ENCODE measurements around the gene MED15. TPM values are rescaled to one million over a fixed set of nuclear protein-coding genes. Genes with fewer than 3 reads are reported as not detected.

The MED15 gene
- total RNA-seq, 1 donor from 2014 or later, result 105 TPM

DNA sequence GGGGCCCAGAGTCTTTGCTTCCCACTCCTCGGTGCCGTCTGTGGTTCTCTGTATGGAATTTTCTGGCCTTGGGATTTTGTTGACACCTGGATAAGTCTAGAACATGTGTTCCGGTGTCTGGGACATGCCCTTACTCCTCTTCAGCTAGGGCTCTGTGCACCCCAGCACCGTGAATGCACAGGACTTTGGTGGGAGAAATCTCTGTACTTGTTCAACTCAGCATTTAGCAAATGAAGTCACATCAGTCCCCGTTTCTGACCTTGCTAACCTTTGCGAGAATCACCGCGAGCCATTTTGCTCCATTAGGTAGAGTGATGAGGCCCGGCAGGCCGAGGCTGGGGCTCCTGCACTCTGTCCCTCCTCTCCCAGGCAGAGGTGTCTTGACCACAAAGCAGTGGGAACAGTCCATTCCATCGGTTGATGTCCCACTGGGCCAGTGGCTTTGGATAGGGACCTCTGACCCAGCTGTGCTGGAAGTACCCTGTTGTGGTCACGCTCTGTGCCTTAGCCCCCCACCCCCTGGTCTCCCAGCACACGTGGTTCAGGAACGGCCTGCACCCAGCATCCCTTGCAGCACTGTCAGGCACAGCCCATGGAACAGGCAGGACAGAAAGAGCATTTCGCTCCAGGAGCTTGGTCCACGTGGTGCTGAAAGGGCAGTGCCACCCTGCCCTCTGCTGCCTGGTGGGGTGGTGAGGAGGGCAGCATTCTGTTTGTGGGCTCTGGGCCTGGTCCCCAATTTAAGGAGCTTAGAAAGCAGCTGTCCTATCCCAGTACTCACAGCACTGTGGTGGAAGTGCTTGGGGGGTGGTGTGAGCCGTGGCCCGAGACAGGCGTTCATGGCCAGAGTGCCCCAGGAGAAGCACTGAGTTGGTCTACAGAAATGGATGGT, 73.4 kb downstream of the MED15 start:
- Histone ChIP-seq H3K9me3 (no peaks in the 10 kb centered on the region), H3K27me3 (ENCODE audit: low read depth) (no peaks in the 10 kb centered on the region), H3K4me1 (peaks cover 34% of the 10 kb centered on the region), H3K36me3 (peaks cover 94% of the 10 kb centered on the region), H3K4me3 (no peak overlapping the region), H3K27ac (no peak overlapping the region)
- ATAC-seq, result no peak
- DNase-seq, result no peak
- intact Hi-C loops (cut with DNase I), result no loop called here
- TF ChIP-seq CTCF (IDR thresholded peaks at IDR 0.05), result no peak

DNA sequence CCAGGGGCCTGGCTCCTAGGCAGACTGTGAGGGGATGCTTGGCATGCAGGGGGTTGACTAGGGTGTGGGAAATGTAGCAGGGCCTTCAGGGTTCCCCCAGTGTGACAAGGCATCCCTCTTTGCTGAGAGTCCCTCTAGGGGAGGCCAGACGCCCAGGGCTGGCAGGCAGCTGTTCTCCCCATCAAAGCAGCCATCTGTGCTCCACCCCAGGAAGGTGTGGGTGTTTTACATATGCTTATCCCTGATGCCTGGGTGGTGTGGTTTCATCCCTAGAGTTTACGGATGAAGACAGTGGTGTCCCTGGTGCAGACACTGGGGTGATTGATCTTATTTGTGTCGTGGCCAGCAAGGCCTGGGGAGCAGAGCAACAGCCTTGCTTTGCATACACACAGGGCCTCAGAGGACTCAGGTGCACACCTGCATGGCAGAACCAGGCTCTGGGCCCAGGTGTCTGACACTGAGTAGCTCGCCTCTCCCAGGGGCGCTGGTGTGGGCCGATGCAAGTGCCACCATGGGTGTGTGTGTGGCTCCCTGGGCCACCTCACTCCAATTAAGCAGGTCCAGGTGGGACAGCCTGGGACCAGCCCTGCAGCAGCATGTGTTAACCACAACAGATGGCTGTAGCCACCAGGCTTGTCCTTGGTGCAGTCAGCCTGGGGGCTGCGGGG, 74.2 kb downstream of the MED15 start:
- DNase-seq (peak; percentile 38), ATAC-seq (no peak)
- intact Hi-C loops (cut with DNase I), result no loop called here
- Histone ChIP-seq H3K36me3 (peaks cover 94% of the 10 kb centered on the region), H3K4me3 (no peak overlapping the region), H3K9me3 (no peaks in the 10 kb centered on the region), H3K27me3 (ENCODE audit: low read depth) (no peaks in the 10 kb centered on the region), H3K4me1 (peaks cover 29% of the 10 kb centered on the region), H3K27ac (no peak overlapping the region)
- TF ChIP-seq CTCF (IDR thresholded peaks at IDR 0.05), result no peak

GRCh38 chr22:20582171-20582511, 74.7 kb downstream of the MED15 start:
- H3K4me3 ChIP-seq, result no peak overlapping the region
- H3K9me3 ChIP-seq, result no peaks in the 10 kb centered on the region
- peaks cover 94% of the 10 kb centered on the region for H3K36me3 ChIP-seq
- no peaks in the 10 kb centered on the region for H3K27me3 ChIP-seq (ENCODE audit: low read depth)
- no peak overlapping the region for H3K27ac ChIP-seq
- DNase-seq, result peak; percentile 42
- H3K4me1 ChIP-seq, result peaks cover 24% of the 10 kb centered on the region
- no peak for TF ChIP-seq CTCF (IDR thresholded peaks at IDR 0.05)
- no peak for ATAC-seq
- intact Hi-C loops (cut with DNase I), result no loop called here

DNA sequence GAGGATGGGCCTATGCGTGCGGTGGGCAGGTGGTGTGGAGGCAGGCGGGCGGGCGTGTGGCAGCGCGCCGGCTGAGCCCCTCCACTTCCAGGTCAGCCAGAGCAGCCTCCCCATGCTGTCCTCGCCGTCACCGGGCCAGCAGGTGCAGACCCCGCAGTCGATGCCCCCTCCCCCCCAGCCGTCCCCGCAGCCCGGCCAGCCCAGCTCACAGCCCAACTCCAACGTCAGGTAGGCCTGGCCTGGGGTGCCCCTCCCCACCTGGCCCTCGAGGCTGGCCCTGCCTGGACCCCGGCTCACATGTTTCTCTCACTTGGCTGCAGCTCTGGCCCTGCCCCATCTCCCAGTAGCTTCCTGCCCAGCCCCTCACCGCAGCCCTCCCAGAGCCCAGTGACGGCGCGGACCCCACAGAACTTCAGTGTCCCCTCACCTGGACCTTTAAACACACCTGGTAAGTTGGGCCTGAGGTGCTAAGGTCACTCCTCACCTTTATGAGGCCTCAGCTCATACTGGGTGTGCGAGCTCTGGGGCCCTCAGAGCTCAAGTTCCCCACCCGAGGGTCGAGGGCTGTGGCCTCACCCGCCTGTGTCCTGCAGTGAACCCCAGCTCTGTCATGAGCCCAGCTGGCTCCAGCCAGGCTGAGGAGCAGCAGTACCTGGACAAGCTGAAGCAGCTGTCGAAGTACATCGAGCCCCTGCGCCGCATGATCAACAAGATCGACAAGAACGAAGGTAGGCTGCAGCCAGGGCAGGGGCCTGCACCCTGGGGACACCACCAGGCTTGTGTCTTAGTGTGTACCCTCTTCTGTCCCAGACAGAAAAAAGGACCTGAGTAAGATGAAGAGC, 75.3 kb downstream of the MED15 start:
- no peaks in the 10 kb centered on the region for H3K9me3 ChIP-seq
- DNase-seq (peak; percentile 44), ATAC-seq (no peak)
- TF ChIP-seq CTCF (IDR thresholded peaks at IDR 0.05), result no peak
- no peak overlapping the region for H3K27ac ChIP-seq
- intact Hi-C loops (cut with DNase I), result no loop called here
- H3K4me3 ChIP-seq, result no peak overlapping the region
- peaks cover 94% of the 10 kb centered on the region for H3K36me3 ChIP-seq
- H3K4me1 ChIP-seq, result peaks cover 18% of the 10 kb centered on the region
- H3K27me3 ChIP-seq (ENCODE audit: low read depth), result no peaks in the 10 kb centered on the region

DNA sequence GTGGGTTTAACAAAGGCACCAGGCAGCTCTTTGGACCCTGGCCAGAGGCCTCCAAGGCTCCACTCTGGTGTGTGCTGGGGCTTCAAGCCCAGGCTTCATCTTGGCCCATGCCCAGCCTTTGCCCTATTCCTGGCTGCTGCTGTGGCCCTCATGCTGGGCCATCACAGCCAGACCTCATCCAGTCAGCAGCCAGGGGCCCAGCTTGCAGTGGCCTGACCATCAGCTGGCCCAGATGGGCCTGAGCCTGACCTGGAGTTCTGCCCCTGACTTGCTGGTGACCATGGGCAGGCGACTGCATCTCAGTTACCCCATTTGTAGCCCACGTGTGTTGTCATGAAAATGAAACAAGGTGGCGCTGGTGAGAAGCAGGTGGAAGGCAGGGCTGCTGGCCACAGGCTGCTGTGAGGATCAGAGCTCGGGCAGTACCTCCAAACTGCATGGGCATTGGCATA, 76.1 kb downstream of the MED15 start:
- DNase-seq, result peak; percentile 39
- H3K27me3 ChIP-seq (ENCODE audit: low read depth), result no peaks in the 10 kb centered on the region
- ATAC-seq, result no peak
- TF ChIP-seq CTCF (IDR thresholded peaks at IDR 0.05), result no peak
- no peaks in the 10 kb centered on the region for H3K9me3 ChIP-seq
- intact Hi-C loops (cut with DNase I), result no loop called here
- H3K4me3 ChIP-seq, result no peak overlapping the region
- H3K4me1 ChIP-seq, result peaks cover 10% of the 10 kb centered on the region
- H3K27ac ChIP-seq, result no peak overlapping the region
- H3K36me3 ChIP-seq, result peaks cover 91% of the 10 kb centered on the region
